HEK293 (cell line): Measurements from ENCODE around the gene DUSP22.
"Not testable (repeated sequence)": the region's sequence is repeated elsewhere in the genome, so short reads cannot be mapped to it uniquely, and the experiment has no call there.

Source experiments
- CTCF ChIA-PET: fragments of 350-600 bp; formaldehyde crosslinking; extraction: SDS; loops from one replicate; lab custom pipeline; 2021; ENCODE audit warnings: antibody characterized with exemption; lab: Yijun Ruan, JAX
- POLR2A ChIA-PET: fragments of 300-600 bp; formaldehyde crosslinking; extraction: SDS; loops from one replicate; lab custom pipeline; 2020; ENCODE audit warnings: antibody characterized with exemption, inconsistent platforms; lab: Yijun Ruan, JAX
- H3K27ac ChIP-seq: fragments of 200-500 bp; sonication (Bioruptor generic); 2 replicates; pipeline ENCODE4 v1.5.1; 2014; ENCODE audit warnings: low read depth, low read length, control low read depth, inconsistent platforms; ENCODE audit errors: extremely low read depth
- H3K36me3 ChIP-seq, 2 experiments: fragments of 200-500 bp in 1 of 2; sonication (Bioruptor generic) in 1 of 2; 1 replicate in 1 of 2; 2 replicates in 1 of 2; pipeline ENCODE4 v1.5.1; 2014 to 2017; ENCODE audit warnings: inconsistent platforms in 2 of 2, low read length in 2 of 2; ENCODE audit not compliant: control insufficient read depth in 2 of 2, insufficient read depth in 1 of 2
- H3K4me1 ChIP-seq: fragments of 200-500 bp; sonication (Bioruptor generic); 2 replicates; pipeline ENCODE4 v1.5.1; 2014; ENCODE audit warnings: mild to moderate bottlenecking, low read length, inconsistent platforms; ENCODE audit not compliant: control insufficient read depth, insufficient read depth
- H3K4me3 ChIP-seq: 2 replicates; pipeline ENCODE4 v1.5.1; 2011; ENCODE audit warnings: low read depth, mild to moderate bottlenecking, control low read depth, low read length, moderate library complexity
- H3K9me3 ChIP-seq: fragments of 200-500 bp; sonication (Bioruptor generic); 2 replicates; pipeline ENCODE4 v1.5.1; 2014; ENCODE audit warnings: low read depth, low read length, inconsistent platforms; ENCODE audit not compliant: control insufficient read depth, insufficient read depth
- GLIS1 ChIP-seq: fragments of 450-650 bp; formaldehyde crosslinking; IDR thresholded peaks from 2 replicates; pipeline ENCODE4 v1.5.1; 2016; ENCODE audit warnings: missing biosample characterization, missing genetic modification characterization
- HOXA7 ChIP-seq: sonication (generic); formaldehyde crosslinking; IDR thresholded peaks from 2 replicates; pipeline ENCODE4 v1.8.1; 2022; ENCODE audit warnings: missing genetic modification reagents, borderline replicate concordance
- SCRT2 ChIP-seq: fragments of 450-650 bp; formaldehyde crosslinking; IDR thresholded peaks from 2 replicates; pipeline ENCODE4 v1.5.1; 2016; ENCODE audit warnings: missing biosample characterization, missing genetic modification characterization
- ZNF302 ChIP-seq: fragments of 450-650 bp; formaldehyde crosslinking; IDR thresholded peaks from 2 replicates; pipeline ENCODE4 v1.5.1; 2016; ENCODE audit warnings: missing biosample characterization, missing genetic modification characterization, low read depth
- ZNF341 ChIP-seq: fragments of 450-650 bp; formaldehyde crosslinking; IDR thresholded peaks from 2 replicates; pipeline ENCODE4; 2016; ENCODE audit warnings: low read depth, missing biosample characterization, missing genetic modification characterization
- ZNF596 ChIP-seq: fragments of 450-650 bp; IDR thresholded peaks from 2 replicates; pipeline ENCODE4 v1.5.0; 2018; ENCODE audit warnings: missing biosample characterization, mild to moderate bottlenecking, missing genetic modification characterization, moderate library complexity
- ZNF660 ChIP-seq: fragments of 450-650 bp; IDR thresholded peaks from 2 replicates; pipeline ENCODE4 v1.5.1; 2018; ENCODE audit warnings: missing biosample characterization, mild to moderate bottlenecking, missing genetic modification characterization
- TF ChIP-seq, protein P1 (sequence below): fragments of 450-650 bp; formaldehyde crosslinking; IDR thresholded peaks from 2 replicates; pipeline ENCODE4 v1.5.1; 2016; ENCODE audit warnings: missing biosample characterization, missing genetic modification characterization
- TF ChIP-seq, protein P2 (sequence below): fragments of 450-650 bp; formaldehyde crosslinking; conservative IDR thresholded peaks from 2 replicates; pipeline ENCODE4 v1.5.1; 2016; ENCODE audit warnings: low read depth, missing biosample characterization, missing genetic modification characterization

Gene DUSP22

GRCh38 chr6:284486-284885, 7.8 kb upstream of the DUSP22 start:
- Histone ChIP-seq H3K27ac (no peak overlapping the region), H3K4me3 (no peak overlapping the region)
- TF ChIP-seq HOXA7 (CRISPR knock-in tag) (no peak), ZNF341 (tag by site-specific recombination) (no peak)
- TF ChIP-seq, all 188 proteins: peak for 0
- no peaks in the 10 kb centered on the region for H3K4me1 ChIP-seq
- ChIA-PET CTCF (interaction anchor here (1.0 to 2.3 kb wide), 3 partner anchors 8 to 96 kb away, joined by 3 to 5 read pairs (median 3); no protein-coding TSS in a partner anchor), POLR2A (no interaction called here)
- H3K36me3 ChIP-seq, result no peaks in the 10 kb centered on the region
- no peaks in the 10 kb centered on the region for H3K9me3 ChIP-seq

GRCh38 chr6:285030-285771, 7.1 kb upstream of the DUSP22 start:
- no peaks in the 10 kb centered on the region for H3K4me1 ChIP-seq
- TF ChIP-seq SCRT2 (peak; percentile 29; the same call in 1 of the 2 replicates), ZNF302 (tag by site-specific recombination) (no peak)
- CTCF ChIA-PET, result interaction anchor here (0.6 to 2.3 kb wide), 3 partner anchors 17 to 136 kb away, joined by 3 to 5 read pairs (median 3); no protein-coding TSS in a partner anchor

DNA sequence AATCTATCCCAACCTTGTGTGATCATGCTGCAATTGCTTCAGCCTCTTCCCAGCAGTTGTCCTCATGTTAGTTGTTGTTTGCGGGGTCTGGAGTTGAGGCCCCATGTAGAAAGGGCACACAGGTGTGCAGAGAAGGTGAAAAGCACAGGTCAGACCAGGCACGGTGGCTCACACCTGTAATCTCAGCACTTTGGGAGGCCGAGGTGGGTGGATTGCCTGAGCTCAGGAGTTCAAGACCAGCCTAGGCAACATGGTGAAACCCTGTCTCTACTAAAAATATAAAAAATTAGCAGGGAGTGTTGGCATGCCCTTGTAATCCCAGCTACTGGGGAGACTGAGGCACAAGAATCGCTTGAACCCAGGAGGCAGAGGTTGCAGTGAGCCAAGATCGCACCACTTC, 6.4 kb upstream of the DUSP22 start:
- CTCF ChIA-PET, result interaction anchor here (0.6 kb wide), 1 partner anchor 137 kb away, joined by 3 read pairs; no protein-coding TSS in a partner anchor

More at GRCh38 chr6:285030-285771, 7.1 kb upstream of the DUSP22 start:
- no peak overlapping the region for H3K27ac ChIP-seq
- H3K36me3 ChIP-seq, result no peaks in the 10 kb centered on the region
- H3K9me3 ChIP-seq, result no peaks in the 10 kb centered on the region
- POLR2A ChIA-PET, result no interaction called here
- no peak overlapping the region for H3K4me3 ChIP-seq

GRCh38 chr6:286681-287488, 5.4 kb upstream of the DUSP22 start:
- Histone ChIP-seq H3K4me3 (no peak overlapping the region), H3K9me3 (no peaks in the 10 kb centered on the region)
- no peak for TF ChIP-seq ZNF660
- TF ChIP-seq, protein P1, sequence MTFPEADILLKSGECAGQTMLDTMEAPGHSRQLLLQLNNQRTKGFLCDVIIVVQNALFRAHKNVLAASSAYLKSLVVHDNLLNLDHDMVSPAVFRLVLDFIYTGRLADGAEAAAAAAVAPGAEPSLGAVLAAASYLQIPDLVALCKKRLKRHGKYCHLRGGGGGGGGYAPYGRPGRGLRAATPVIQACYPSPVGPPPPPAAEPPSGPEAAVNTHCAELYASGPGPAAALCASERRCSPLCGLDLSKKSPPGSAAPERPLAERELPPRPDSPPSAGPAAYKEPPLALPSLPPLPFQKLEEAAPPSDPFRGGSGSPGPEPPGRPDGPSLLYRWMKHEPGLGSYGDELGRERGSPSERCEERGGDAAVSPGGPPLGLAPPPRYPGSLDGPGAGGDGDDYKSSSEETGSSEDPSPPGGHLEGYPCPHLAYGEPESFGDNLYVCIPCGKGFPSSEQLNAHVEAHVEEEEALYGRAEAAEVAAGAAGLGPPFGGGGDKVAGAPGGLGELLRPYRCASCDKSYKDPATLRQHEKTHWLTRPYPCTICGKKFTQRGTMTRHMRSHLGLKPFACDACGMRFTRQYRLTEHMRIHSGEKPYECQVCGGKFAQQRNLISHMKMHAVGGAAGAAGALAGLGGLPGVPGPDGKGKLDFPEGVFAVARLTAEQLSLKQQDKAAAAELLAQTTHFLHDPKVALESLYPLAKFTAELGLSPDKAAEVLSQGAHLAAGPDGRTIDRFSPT, result no peak
- TF ChIP-seq, all 188 proteins: peak for 0
- POLR2A ChIA-PET, result no interaction called here
- H3K36me3 ChIP-seq, result no peaks in the 10 kb centered on the region
- CTCF ChIA-PET, result no interaction called here
- no peaks in the 10 kb centered on the region for H3K4me1 ChIP-seq
- H3K27ac ChIP-seq, result no peak overlapping the region

More for the DNA sequence above, 6.4 kb upstream of the DUSP22 start:
- H3K9me3 ChIP-seq, H3K27ac ChIP-seq, POLR2A ChIA-PET, H3K4me3 ChIP-seq, H3K36me3 ChIP-seq, H3K4me1 ChIP-seq: not testable (repeated sequence)

GRCh38 chr6:287489-287860, 4.8 kb upstream of the DUSP22 start:
- no peak overlapping the region for H3K4me3 ChIP-seq
- CTCF ChIA-PET, result no interaction called here
- TF ChIP-seq ZNF341 (tag by site-specific recombination), result no peak
- TF ChIP-seq ZNF596 (tag by site-specific recombination), result peak; percentile 61
- TF ChIP-seq, protein P2, sequence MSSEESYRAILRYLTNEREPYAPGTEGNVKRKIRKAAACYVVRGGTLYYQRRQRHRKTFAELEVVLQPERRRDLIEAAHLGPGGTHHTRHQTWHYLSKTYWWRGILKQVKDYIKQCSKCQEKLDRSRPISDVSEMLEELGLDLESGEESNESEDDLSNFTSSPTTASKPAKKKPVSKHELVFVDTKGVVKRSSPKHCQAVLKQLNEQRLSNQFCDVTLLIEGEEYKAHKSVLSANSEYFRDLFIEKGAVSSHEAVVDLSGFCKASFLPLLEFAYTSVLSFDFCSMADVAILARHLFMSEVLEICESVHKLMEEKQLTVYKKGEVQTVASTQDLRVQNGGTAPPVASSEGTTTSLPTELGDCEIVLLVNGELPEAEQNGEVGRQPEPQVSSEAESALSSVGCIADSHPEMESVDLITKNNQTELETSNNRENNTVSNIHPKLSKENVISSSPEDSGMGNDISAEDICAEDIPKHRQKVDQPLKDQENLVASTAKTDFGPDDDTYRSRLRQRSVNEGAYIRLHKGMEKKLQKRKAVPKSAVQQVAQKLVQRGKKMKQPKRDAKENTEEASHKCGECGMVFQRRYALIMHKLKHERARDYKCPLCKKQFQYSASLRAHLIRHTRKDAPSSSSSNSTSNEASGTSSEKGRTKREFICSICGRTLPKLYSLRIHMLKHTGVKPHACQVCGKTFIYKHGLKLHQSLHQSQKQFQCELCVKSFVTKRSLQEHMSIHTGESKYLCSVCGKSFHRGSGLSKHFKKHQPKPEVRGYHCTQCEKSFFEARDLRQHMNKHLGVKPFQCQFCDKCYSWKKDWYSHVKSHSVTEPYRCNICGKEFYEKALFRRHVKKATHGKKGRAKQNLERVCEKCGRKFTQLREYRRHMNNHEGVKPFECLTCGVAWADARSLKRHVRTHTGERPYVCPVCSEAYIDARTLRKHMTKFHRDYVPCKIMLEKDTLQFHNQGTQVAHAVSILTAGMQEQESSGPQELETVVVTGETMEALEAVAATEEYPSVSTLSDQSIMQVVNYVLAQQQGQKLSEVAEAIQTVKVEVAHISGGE (tag by site-specific recombination), result no peak
- no peak for TF ChIP-seq GLIS1 (tag by site-specific recombination)
- no peak overlapping the region for H3K27ac ChIP-seq
- H3K36me3 ChIP-seq, result no peaks in the 10 kb centered on the region
- POLR2A ChIA-PET, result no interaction called here
- H3K4me1 ChIP-seq, result no peaks in the 10 kb centered on the region
- H3K9me3 ChIP-seq, result no peaks in the 10 kb centered on the region
